Stimulated activated naive CD8-positive, alpha-beta T cell treated with anti-CD3 and anti-CD28 coated beads, Interleukin-15, Interleukin-2, amounts not matched to agents 100 ng/mL and 50 ng/mL, for 24 hours (primary cell): Measurements from ENCODE around the gene IRX4.

Experiments used
- H3K27ac Mint-ChIP-seq: one replicate; pipeline ENCODE4 v1.8.0; 2021; ENCODE audit warnings: mild to moderate bottlenecking, mixed read lengths
- H3K27me3 Mint-ChIP-seq: one replicate; pipeline ENCODE4 v1.8.0; 2021; ENCODE audit warnings: mixed read lengths
- H3K36me3 Mint-ChIP-seq: one replicate; pipeline ENCODE4 v1.8.0; 2021; ENCODE audit warnings: low read depth, mixed read lengths
- H3K4me1 Mint-ChIP-seq: one replicate; pipeline ENCODE4 v1.8.0; 2021; ENCODE audit warnings: low read depth, mixed read lengths
- H3K4me3 Mint-ChIP-seq: one replicate; pipeline ENCODE4 v1.8.0; 2021; ENCODE audit warnings: mild to moderate bottlenecking, mixed read lengths
- H3K9me3 Mint-ChIP-seq: one replicate; pipeline ENCODE4 v1.8.0; 2021; ENCODE audit warnings: mixed read lengths

The IRX4 gene

GRCh38 chr5:1905108-1905507 is 22.4 kb upstream of the IRX4 start:
- no peaks in the 10 kb centered on the region for H3K36me3 Mint-ChIP-seq
- peaks cover 10% of the 10 kb centered on the region for H3K9me3 Mint-ChIP-seq

GRCh38 chr5:1901983-1902382 is 19.3 kb upstream of the IRX4 start:
- Mint-ChIP-seq H3K36me3 (no peaks in the 10 kb centered on the region), H3K27me3 (peaks cover 19% of the 10 kb centered on the region), H3K9me3 (peaks cover 10% of the 10 kb centered on the region), H3K27ac (no peak overlapping the region), H3K4me1 (no peaks in the 10 kb centered on the region), H3K4me3 (no peak overlapping the region)

More at GRCh38 chr5:1905108-1905507, 22.4 kb upstream of the IRX4 start:
- no peaks in the 10 kb centered on the region for H3K4me1 Mint-ChIP-seq
- H3K27me3 Mint-ChIP-seq = peaks cover 19% of the 10 kb centered on the region
- H3K27ac Mint-ChIP-seq = no peak overlapping the region
- H3K4me3 Mint-ChIP-seq = no peak overlapping the region

DNA sequence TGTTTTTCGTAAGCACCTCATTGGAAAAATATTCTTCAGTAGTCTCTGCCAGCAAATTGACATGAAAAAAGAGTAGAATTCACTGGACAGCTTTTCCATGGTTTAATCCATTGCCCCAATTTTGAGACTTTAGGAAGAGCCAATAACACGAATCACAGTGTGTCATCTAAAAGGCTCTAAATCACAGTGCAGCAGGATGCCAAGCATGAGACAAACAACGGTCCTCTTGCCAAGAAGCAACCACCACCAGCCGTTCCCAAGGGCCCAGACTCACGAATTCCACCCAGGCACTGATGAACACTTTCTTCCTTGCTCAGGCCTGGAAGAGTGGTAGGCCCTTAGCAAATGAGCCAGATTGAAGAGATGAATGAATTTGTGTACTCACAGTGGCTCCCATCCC is 18.3 kb upstream of the IRX4 start:
- peaks cover 10% of the 10 kb centered on the region for H3K9me3 Mint-ChIP-seq
- no peaks in the 10 kb centered on the region for H3K4me1 Mint-ChIP-seq
- no peaks in the 10 kb centered on the region for H3K36me3 Mint-ChIP-seq
- no peak overlapping the region for H3K4me3 Mint-ChIP-seq
- H3K27ac Mint-ChIP-seq = no peak overlapping the region
- peaks cover 23% of the 10 kb centered on the region for H3K27me3 Mint-ChIP-seq

GRCh38 chr5:1899201-1899600 is 16.5 kb upstream of the IRX4 start:
- Mint-ChIP-seq H3K9me3 (peaks cover 5% of the 10 kb centered on the region), H3K4me1 (no peaks in the 10 kb centered on the region), H3K27ac (no peak overlapping the region), H3K27me3 (peaks cover 29% of the 10 kb centered on the region), H3K36me3 (no peaks in the 10 kb centered on the region), H3K4me3 (no peak overlapping the region)

- Mint-ChIP-seq H3K27ac (no peak overlapping the region), H3K27me3 (peaks cover 30% of the 10 kb centered on the region), H3K4me3 (no peak overlapping the region), H3K36me3 (no peaks in the 10 kb centered on the region), H3K4me1 (no peaks in the 10 kb centered on the region), H3K9me3 (no peaks in the 10 kb centered on the region)
These were observed 15.2 kb upstream of the IRX4 start for GRCh38 chr5:1897816-1898450.

GRCh38 chr5:1897386-1897785 is 14.7 kb upstream of the IRX4 start:
- no peaks in the 10 kb centered on the region for H3K9me3 Mint-ChIP-seq
- no peak overlapping the region for H3K27ac Mint-ChIP-seq
- H3K4me1 Mint-ChIP-seq = no peaks in the 10 kb centered on the region
- H3K36me3 Mint-ChIP-seq = no peaks in the 10 kb centered on the region
- H3K4me3 Mint-ChIP-seq = no peak overlapping the region
- peaks cover 35% of the 10 kb centered on the region for H3K27me3 Mint-ChIP-seq

DNA sequence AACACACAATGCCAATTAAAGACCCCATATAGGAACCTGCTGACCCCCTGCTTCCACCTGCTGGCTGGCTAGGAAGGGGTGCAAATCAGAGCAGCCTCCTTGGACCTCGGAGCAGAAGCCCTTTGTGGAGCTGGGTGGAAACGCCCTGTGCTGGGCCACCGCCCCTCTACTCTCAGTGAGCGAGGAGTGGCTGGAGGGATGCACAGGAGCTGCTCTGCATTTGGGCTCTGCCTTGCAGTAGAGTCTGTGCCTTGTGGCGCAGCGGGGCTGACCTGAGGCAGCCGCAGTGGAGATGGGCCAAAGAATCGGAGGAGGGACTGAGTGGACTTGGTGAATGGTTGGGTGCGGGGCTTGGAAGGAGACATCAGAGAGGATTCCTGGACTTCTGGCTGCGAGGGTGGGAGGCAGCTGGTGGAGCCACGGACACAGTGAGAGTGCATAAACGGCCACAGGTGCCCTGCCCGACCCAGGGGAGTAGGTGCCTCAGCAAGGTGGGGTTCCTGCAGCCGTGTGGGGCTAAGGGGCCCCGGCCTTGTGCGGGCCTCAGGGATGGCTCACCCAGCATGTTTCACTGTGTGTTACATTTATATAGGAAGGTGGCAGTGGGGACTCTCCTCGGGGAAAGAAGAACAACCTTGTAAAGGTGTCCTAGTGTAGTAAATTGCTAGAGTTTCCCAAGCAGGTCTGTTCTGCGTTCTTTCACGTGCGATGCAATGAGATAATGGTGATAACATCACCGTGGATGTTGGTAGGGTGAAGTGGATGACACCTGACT is 14.1 kb upstream of the IRX4 start:
- Mint-ChIP-seq H3K27ac (no peak overlapping the region), H3K4me1 (no peaks in the 10 kb centered on the region), H3K36me3 (no peaks in the 10 kb centered on the region), H3K27me3 (peaks cover 34% of the 10 kb centered on the region), H3K4me3 (no peak overlapping the region), H3K9me3 (no peaks in the 10 kb centered on the region)

DNA sequence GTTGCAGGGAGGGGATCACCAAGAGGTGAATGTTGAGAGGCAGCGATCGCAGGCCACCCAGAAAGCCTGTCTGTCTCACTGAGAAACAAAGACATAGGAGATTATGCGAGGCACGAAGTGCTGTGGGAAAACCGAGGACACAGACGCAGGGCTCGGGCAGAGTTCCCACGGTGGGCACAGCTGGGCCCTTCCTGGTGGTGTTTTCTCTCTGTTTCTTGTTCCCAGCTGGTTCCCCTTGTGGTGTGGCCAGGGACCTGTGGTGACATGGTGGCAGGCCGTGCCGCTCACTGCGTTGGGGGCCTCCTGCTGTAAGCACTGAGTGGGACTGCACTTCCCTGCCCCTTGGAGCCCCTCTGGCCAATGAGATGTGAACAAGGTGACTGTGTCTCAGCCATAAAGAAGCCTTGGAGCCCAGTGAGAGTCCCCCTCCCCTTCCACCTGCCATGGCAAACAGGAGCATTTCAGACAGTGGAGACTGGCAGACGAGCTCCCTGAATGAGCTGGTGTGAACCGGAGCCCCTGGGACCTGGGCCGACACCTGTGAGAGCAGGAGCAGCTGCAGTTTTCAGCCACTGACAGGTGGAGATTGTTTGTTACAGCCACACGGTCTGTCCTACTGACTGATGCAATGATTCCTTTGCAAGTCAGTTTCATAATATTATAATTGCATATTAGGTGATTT is 13.2 kb upstream of the IRX4 start:
- Mint-ChIP-seq H3K36me3 (no peaks in the 10 kb centered on the region), H3K27me3 (peaks cover 30% of the 10 kb centered on the region), H3K4me3 (no peak overlapping the region), H3K27ac (peak overlapping the region; percentile 2), H3K4me1 (no peaks in the 10 kb centered on the region), H3K9me3 (no peaks in the 10 kb centered on the region)

GRCh38 chr5:1894243-1894642 is 11.5 kb upstream of the IRX4 start:
- no peak overlapping the region for H3K4me3 Mint-ChIP-seq
- H3K4me1 Mint-ChIP-seq = no peaks in the 10 kb centered on the region
- H3K36me3 Mint-ChIP-seq = no peaks in the 10 kb centered on the region
- H3K9me3 Mint-ChIP-seq = no peaks in the 10 kb centered on the region
- peaks cover 37% of the 10 kb centered on the region for H3K27me3 Mint-ChIP-seq
- H3K27ac Mint-ChIP-seq = no peak overlapping the region

- Mint-ChIP-seq H3K36me3 (no peaks in the 10 kb centered on the region), H3K4me1 (no peaks in the 10 kb centered on the region), H3K27ac (no peak overlapping the region), H3K4me3 (no peak overlapping the region), H3K9me3 (no peaks in the 10 kb centered on the region), H3K27me3 (peaks cover 42% of the 10 kb centered on the region)
These were observed 11.0 kb upstream of the IRX4 start for GRCh38 chr5:1893754-1894153.

DNA sequence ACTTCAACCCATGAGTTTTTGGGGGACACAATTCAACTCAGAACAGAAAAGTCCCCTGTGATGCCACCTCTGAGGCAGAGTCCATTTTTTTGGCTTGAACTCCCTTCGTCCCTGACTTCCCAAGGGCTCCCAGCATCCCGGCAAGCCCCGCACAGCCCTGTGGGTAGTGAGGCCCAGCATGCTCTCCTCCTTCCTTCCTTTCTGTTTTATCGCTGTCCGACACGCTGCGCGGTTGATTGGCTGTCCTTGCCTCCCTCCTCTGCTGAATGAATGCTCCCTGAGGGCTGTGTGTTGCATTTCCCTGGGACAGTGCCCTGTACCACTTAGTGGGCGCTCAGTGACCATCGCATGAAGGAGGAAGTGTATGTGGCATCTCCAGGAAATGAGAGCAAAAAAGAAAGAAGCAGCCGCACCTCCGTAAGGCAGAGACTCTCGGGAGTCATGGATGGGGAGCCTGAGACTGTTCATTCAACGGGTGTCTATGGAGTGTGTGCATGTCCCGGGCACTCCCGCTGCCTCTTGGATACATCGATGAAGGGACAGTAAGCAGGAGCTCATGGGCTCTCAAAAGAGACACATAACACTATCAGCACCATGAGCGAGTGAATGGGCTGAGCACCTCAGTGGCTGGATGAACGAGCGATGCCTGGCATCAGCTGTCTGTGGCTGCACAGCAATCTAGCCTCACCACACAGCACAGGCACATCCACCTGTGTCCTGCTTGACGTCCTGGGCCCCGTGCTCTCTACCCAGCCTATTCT is 10.1 kb upstream of the IRX4 start:
- peaks cover 48% of the 10 kb centered on the region for H3K27me3 Mint-ChIP-seq
- no peaks in the 10 kb centered on the region for H3K4me1 Mint-ChIP-seq
- no peaks in the 10 kb centered on the region for H3K36me3 Mint-ChIP-seq
- H3K27ac Mint-ChIP-seq = peak overlapping the region; percentile 13
- no peak overlapping the region for H3K4me3 Mint-ChIP-seq
- H3K9me3 Mint-ChIP-seq = no peaks in the 10 kb centered on the region

DNA sequence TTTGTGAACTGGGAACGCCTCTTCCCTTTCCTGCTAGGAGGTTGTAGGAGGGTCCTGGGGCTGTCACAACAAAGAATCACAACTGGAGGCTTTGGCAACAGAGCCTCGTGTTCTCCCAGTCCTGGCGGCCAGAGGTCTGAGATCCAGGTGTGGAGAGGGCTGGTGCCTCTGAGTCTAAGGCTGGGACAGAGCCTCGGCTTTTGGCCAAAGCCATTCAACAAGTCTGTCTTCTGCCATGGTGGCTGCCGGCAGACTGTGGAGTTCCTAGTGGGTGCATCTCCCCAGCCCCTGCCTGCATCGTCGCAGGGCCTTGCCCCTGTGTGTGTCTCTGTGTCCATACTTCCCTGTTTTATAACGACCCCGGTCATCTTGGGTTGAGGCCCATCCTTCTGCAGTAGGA is 9.5 kb upstream of the IRX4 start:
- H3K4me1 Mint-ChIP-seq = no peaks in the 10 kb centered on the region
- H3K36me3 Mint-ChIP-seq = no peaks in the 10 kb centered on the region
- H3K27me3 Mint-ChIP-seq = peaks cover 48% of the 10 kb centered on the region
- H3K27ac Mint-ChIP-seq = no peak overlapping the region
- H3K9me3 Mint-ChIP-seq = no peaks in the 10 kb centered on the region
- no peak overlapping the region for H3K4me3 Mint-ChIP-seq

GRCh38 chr5:1891391-1891790 is 8.7 kb upstream of the IRX4 start:
- Mint-ChIP-seq H3K27me3 (peaks cover 43% of the 10 kb centered on the region), H3K9me3 (no peaks in the 10 kb centered on the region), H3K4me3 (no peak overlapping the region), H3K27ac (no peak overlapping the region), H3K4me1 (no peaks in the 10 kb centered on the region), H3K36me3 (no peaks in the 10 kb centered on the region)

GRCh38 chr5:1890296-1890695 is 7.6 kb upstream of the IRX4 start:
- H3K27me3 Mint-ChIP-seq = peaks cover 44% of the 10 kb centered on the region
- H3K9me3 Mint-ChIP-seq = no peaks in the 10 kb centered on the region
- no peak overlapping the region for H3K27ac Mint-ChIP-seq
- no peaks in the 10 kb centered on the region for H3K4me1 Mint-ChIP-seq
- no peaks in the 10 kb centered on the region for H3K36me3 Mint-ChIP-seq
- no peak overlapping the region for H3K4me3 Mint-ChIP-seq
